ENCODE measurements around the gene FARS2. TPM values are rescaled to one million over a fixed set of nuclear protein-coding genes. Genes with fewer than 3 reads are reported as not detected.

The FARS2 gene
- total and polyA plus RNA-seq, 9 of the 15 experiments (the other 6 are each of a cell fraction or from before 2014, with no cell fraction given) = 16.5 to 62.2 (median 27.0) TPM

DNA sequence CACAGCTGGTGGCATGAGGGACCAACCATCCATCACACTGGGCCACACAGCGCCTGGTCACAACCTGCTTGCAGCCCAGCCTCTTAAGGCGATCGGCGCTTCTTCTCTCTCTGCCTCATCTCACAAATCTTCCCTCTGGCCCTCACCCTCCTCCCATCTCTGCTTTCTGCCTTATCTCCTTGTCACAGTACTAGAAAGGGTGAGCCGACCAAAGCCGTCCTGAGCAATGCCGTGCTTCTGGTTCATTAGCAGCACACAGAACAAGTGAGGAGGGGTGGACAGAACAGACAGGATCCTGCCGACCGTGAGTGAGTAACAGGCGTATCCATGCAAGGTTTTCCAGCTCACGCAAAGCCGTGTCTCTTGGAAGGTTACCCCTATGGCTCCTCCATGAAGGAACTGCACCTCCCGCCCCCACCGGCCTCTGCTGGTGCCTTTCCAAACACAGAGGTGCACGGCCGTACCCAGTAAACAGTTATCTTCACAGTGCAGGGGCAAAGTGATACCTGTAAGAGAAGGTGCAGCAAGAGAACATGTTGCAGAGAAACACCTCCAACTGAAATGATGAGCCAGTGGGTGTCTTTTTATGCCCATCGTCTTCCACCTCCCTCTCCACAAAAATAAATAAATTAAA, 331.7 kb downstream of the FARS2 start (continued):
- TF ChIP-seq ZNF551 (CRISPR knock-in tag; IDR thresholded peaks at IDR 0.05) = no peak
- no peak for TF ChIP-seq SIN3B (IDR thresholded peaks at IDR 0.05; ENCODE audit: low read depth)
- no peak for TF ChIP-seq BRCA1 (IDR thresholded peaks at IDR 0.05)
- no peak for TF ChIP-seq BRCA1 (CRISPR knock-in tag; IDR thresholded peaks at IDR 0.05)
- TF ChIP-seq SP1 (CRISPR knock-in tag; IDR thresholded peaks at IDR 0.05) = no peak
- TF ChIP-seq KDM4B (IDR thresholded peaks at IDR 0.05; ENCODE audit: borderline replicate concordance in 2 of 2, low read depth in 1 of 2) = no peak
- no peak for TF ChIP-seq XRCC5 (IDR thresholded peaks at IDR 0.05; ENCODE audit: low read depth, low read length)
- TF ChIP-seq HSF4 (CRISPR knock-in tag; IDR thresholded peaks at IDR 0.05; ENCODE audit: borderline replicate concordance) = no peak
- no peak for TF ChIP-seq CBX1 (IDR thresholded peaks at IDR 0.05; ENCODE audit: low read depth)
- TF ChIP-seq FOSL1 (tag; conservative IDR thresholded peaks at IDR 0.05) = no peak
- TF ChIP-seq, protein P1, sequence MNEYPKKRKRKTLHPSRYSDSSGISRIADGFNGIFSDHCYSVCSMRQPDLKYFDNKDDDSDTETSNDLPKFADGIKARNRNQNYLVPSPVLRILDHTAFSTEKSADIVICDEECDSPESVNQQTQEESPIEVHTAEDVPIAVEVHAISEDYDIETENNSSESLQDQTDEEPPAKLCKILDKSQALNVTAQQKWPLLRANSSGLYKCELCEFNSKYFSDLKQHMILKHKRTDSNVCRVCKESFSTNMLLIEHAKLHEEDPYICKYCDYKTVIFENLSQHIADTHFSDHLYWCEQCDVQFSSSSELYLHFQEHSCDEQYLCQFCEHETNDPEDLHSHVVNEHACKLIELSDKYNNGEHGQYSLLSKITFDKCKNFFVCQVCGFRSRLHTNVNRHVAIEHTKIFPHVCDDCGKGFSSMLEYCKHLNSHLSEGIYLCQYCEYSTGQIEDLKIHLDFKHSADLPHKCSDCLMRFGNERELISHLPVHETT (CRISPR knock-in tag; conservative IDR thresholded peaks at IDR 0.05 in 1 of 2, IDR thresholded peaks at IDR 0.05 in 1 of 2) = no peak
- TF ChIP-seq ZSCAN29 (IDR thresholded peaks at IDR 0.05) = no peak
- TF ChIP-seq MIER1 (IDR thresholded peaks at IDR 0.05; ENCODE audit: low read depth) = no peak
- peak; percentile 20; the same call in 1 of the 2 replicates for TF ChIP-seq EP300 (IDR thresholded peaks at IDR 0.05; ENCODE audit: low read length)
- TF ChIP-seq, protein P2, sequence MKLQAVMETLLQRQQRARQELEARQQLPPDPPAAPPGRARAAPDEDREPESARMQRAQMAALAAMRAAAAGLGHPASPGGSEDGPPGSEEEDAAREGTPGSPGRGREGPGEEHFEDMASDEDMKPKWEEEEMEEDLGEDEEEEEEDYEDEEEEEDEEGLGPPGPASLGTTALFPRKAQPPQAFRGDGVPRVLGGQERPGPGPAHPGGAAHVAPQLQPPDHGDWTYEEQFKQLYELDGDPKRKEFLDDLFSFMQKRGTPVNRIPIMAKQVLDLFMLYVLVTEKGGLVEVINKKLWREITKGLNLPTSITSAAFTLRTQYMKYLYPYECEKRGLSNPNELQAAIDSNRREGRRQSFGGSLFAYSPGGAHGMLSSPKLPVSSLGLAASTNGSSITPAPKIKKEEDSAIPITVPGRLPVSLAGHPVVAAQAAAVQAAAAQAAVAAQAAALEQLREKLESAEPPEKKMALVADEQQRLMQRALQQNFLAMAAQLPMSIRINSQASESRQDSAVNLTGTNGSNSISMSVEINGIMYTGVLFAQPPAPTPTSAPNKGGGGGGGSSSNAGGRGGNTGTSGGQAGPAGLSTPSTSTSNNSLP (IDR thresholded peaks at IDR 0.05; ENCODE audit: borderline replicate concordance, low read depth, low read length) = no peak
- TF ChIP-seq, protein P3, sequence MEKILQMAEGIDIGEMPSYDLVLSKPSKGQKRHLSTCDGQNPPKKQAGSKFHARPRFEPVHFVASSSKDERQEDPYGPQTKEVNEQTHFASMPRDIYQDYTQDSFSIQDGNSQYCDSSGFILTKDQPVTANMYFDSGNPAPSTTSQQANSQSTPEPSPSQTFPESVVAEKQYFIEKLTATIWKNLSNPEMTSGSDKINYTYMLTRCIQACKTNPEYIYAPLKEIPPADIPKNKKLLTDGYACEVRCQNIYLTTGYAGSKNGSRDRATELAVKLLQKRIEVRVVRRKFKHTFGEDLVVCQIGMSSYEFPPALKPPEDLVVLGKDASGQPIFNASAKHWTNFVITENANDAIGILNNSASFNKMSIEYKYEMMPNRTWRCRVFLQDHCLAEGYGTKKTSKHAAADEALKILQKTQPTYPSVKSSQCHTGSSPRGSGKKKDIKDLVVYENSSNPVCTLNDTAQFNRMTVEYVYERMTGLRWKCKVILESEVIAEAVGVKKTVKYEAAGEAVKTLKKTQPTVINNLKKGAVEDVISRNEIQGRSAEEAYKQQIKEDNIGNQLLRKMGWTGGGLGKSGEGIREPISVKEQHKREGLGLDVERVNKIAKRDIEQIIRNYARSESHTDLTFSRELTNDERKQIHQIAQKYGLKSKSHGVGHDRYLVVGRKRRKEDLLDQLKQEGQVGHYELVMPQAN (IDR thresholded peaks at IDR 0.05; ENCODE audit: borderline replicate concordance) = no peak
- TF ChIP-seq, protein P4, sequence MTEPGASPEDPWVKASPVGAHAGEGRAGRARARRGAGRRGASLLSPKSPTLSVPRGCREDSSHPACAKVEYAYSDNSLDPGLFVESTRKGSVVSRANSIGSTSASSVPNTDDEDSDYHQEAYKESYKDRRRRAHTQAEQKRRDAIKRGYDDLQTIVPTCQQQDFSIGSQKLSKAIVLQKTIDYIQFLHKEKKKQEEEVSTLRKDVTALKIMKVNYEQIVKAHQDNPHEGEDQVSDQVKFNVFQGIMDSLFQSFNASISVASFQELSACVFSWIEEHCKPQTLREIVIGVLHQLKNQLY (CRISPR knock-in tag; conservative IDR thresholded peaks at IDR 0.05) = no peak
- TF ChIP-seq DPF2 (IDR thresholded peaks at IDR 0.05) = peak; percentile 83
- TF ChIP-seq PRMT5 (CRISPR knock-in tag; IDR thresholded peaks at IDR 0.05) = no peak
- TF ChIP-seq FOXJ2 (tag; IDR thresholded peaks at IDR 0.05) = no peak
